Measurements from ENCODE around the gene TRIM66.

Gene TRIM66

GRCh38 chr11:8712506-8712905, 30.0 kb upstream of the TRIM66 start:
- no peaks in the 10 kb centered on the region for H3K36me3 ChIP-seq (ENCODE audit: control insufficient read depth, insufficient read depth, low read length)

DNA sequence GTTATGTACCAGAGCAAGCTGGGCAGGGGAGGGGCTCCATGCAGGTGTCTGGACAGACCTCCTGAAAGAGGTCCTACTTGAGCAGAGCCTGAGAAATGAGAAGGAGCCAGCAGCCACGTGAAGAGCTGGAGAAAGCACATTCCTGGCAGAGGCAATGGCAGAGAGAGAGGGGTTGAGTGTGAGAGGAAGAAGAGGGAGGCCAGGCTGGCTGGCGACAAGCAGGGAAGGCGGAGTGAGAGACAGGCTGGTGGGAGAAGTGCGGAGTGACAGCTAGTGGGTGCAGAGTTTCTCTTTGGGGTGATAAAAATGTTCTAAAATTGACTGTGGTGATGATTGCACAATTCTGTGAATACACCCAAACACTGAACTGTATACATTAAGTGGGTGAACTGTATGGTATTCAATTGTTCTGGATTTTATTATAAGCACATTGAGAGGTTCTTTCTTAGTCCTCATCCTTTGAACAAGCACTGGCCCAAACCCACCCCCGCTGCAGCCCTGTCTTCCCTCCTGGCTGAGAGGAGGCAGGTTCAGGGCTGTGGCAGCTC, 29.5 kb upstream of the TRIM66 start:
- no peak for TF ChIP-seq CTCF (IDR thresholded peaks at IDR 0.05; ENCODE audit: insufficient read depth, low read length, poor library complexity, severe bottlenecking)
- Histone ChIP-seq H3K4me3 (replicated peaks; ENCODE audit: low read depth, low read length) (no peak overlapping the region), H3K36me3 (ENCODE audit: control insufficient read depth, insufficient read depth, low read length) (no peaks in the 10 kb centered on the region), H3K27me3 (replicated peaks; ENCODE audit: control insufficient read depth, insufficient read depth, low read length) (no peaks in the 10 kb centered on the region)
- no peak for DNase-seq (ENCODE audit: extremely low read depth, insufficient read length)

More at GRCh38 chr11:8712506-8712905, 30.0 kb upstream of the TRIM66 start:
- no peak for DNase-seq (ENCODE audit: extremely low read depth, insufficient read length)
- no peak for TF ChIP-seq CTCF (IDR thresholded peaks at IDR 0.05; ENCODE audit: insufficient read depth, low read length, poor library complexity, severe bottlenecking)
- H3K4me3 ChIP-seq (replicated peaks; ENCODE audit: low read depth, low read length), result no peak overlapping the region
- no peaks in the 10 kb centered on the region for H3K27me3 ChIP-seq (replicated peaks; ENCODE audit: control insufficient read depth, insufficient read depth, low read length)

- Histone ChIP-seq H3K4me3 (replicated peaks; ENCODE audit: low read depth, low read length) (no peak overlapping the region), H3K27me3 (replicated peaks; ENCODE audit: control insufficient read depth, insufficient read depth, low read length) (no peaks in the 10 kb centered on the region), H3K36me3 (ENCODE audit: control insufficient read depth, insufficient read depth, low read length) (no peaks in the 10 kb centered on the region)
- no peak for TF ChIP-seq CTCF (IDR thresholded peaks at IDR 0.05; ENCODE audit: insufficient read depth, low read length, poor library complexity, severe bottlenecking)
- no peak for DNase-seq (ENCODE audit: extremely low read depth, insufficient read length)
These were observed 27.3 kb upstream of the TRIM66 start for GRCh38 chr11:8709777-8710176.

GRCh38 chr11:8709002-8709672, 26.7 kb upstream of the TRIM66 start:
- Histone ChIP-seq H3K27me3 (replicated peaks; ENCODE audit: control insufficient read depth, insufficient read depth, low read length) (no peaks in the 10 kb centered on the region), H3K36me3 (ENCODE audit: control insufficient read depth, insufficient read depth, low read length) (no peaks in the 10 kb centered on the region), H3K4me3 (replicated peaks; ENCODE audit: low read depth, low read length) (no peak overlapping the region)
- no peak for DNase-seq (ENCODE audit: extremely low read depth, insufficient read length)
- no peak for TF ChIP-seq CTCF (IDR thresholded peaks at IDR 0.05; ENCODE audit: insufficient read depth, low read length, poor library complexity, severe bottlenecking)

- no peaks in the 10 kb centered on the region for H3K27me3 ChIP-seq (replicated peaks; ENCODE audit: control insufficient read depth, insufficient read depth, low read length)
- no peak overlapping the region for H3K4me3 ChIP-seq (replicated peaks; ENCODE audit: low read depth, low read length)
- TF ChIP-seq CTCF (IDR thresholded peaks at IDR 0.05; ENCODE audit: insufficient read depth, low read length, poor library complexity, severe bottlenecking), result no peak
- no peak for DNase-seq (ENCODE audit: extremely low read depth, insufficient read length)
- H3K36me3 ChIP-seq (ENCODE audit: control insufficient read depth, insufficient read depth, low read length), result no peaks in the 10 kb centered on the region
These were observed 25.2 kb upstream of the TRIM66 start for GRCh38 chr11:8707541-8708191.
